22Rv1 (cell line): ENCODE data around the gene USP48.

Experiments used
- H3K27ac ChIP-seq: fragments of 450-650 bp; 2 replicates; pipeline ENCODE4 v1.5.1; 2017
- ZFX ChIP-seq: fragments of 450-650 bp; IDR thresholded peaks from 2 replicates; pipeline ENCODE4 v1.6.1; 2017; ENCODE audit warnings: antibody characterized with exemption, borderline replicate concordance
- TF ChIP-seq, protein P1 (sequence below): fragments of 450-650 bp; IDR thresholded peaks from 2 replicates; pipeline ENCODE4 v1.5.1; 2017; ENCODE audit warnings: mild to moderate bottlenecking

The USP48 gene

DNA sequence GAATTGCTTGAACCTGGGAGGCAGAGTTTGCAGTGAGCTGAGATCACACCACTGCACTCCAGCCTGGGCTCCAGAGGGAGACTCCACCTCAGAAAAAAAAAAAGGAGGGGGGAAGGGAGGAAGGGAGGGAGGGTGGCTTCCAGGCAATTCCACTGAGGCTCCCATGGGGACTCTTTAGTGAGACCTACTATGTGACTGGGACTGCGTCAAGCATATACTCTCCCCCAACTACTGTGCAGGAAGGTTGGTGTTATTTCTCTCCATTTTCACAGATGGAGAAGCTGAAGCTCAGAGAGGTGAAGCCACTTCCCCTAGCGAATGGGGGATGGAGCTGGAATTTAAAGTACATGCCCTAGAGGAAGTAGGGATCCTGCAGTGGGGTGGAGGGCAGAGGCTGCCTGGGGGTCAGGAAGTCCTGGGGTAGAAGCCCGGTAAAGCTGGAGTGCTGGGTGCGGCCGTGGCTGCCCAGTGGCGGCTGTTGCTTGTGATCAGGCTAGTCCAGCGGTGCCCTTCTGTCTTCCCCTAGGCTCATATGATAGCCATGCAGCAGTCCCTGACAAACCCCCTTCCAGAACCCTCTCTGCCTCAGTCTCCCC, 154.1 kb downstream of the USP48 start:
- no peak for TF ChIP-seq ZFX
- TF ChIP-seq, protein P1, sequence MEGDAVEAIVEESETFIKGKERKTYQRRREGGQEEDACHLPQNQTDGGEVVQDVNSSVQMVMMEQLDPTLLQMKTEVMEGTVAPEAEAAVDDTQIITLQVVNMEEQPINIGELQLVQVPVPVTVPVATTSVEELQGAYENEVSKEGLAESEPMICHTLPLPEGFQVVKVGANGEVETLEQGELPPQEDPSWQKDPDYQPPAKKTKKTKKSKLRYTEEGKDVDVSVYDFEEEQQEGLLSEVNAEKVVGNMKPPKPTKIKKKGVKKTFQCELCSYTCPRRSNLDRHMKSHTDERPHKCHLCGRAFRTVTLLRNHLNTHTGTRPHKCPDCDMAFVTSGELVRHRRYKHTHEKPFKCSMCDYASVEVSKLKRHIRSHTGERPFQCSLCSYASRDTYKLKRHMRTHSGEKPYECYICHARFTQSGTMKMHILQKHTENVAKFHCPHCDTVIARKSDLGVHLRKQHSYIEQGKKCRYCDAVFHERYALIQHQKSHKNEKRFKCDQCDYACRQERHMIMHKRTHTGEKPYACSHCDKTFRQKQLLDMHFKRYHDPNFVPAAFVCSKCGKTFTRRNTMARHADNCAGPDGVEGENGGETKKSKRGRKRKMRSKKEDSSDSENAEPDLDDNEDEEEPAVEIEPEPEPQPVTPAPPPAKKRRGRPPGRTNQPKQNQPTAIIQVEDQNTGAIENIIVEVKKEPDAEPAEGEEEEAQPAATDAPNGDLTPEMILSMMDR = no peak
- no peak overlapping the region for H3K27ac ChIP-seq
